OCI-LY3 (cell line): ENCODE results near the gene QRICH1.

Experiments
- H2AFZ ChIP-seq: fragments of 200-600, 300-600 bp; shearing (Covaris generic); 2 replicates; pipeline ENCODE4 v1.6.0; 2014; ENCODE audit warnings: antibody characterized with exemption, low read depth, low read length
- H3K27ac ChIP-seq: fragments of 200-600, 300-600 bp; sonication (generic); 2 replicates; pipeline ENCODE4 v1.5.1; 2014; ENCODE audit warnings: mild to moderate bottlenecking, low read length, moderate library complexity, mixed read lengths
- H3K27me3 ChIP-seq: fragments of 200-600, 300-600 bp; sonication (generic); 2 replicates; pipeline ENCODE4 v1.6.1; 2014; ENCODE audit warnings: low read depth, low read length, mixed read lengths
- H3K36me3 ChIP-seq: fragments of 200-600, 300-600 bp; sonication (generic); replicated peaks from 2 replicates; pipeline ENCODE3; 2014; ENCODE audit warnings: low read depth, low read length, mixed read lengths
- H3K4me1 ChIP-seq: fragments of 300-600, 200-600 bp; sonication (generic); 2 replicates; pipeline ENCODE4 v1.6.1; 2014; ENCODE audit warnings: low read length, mixed read lengths
- H3K4me2 ChIP-seq: fragments of 200-600, 300-600 bp; sonication (generic); 2 replicates; pipeline ENCODE4 v1.6.1; 2014; ENCODE audit warnings: low read length, mixed read lengths
- H3K4me3 ChIP-seq: fragments of 300-600, 200-600 bp; sonication (generic); 2 replicates; pipeline ENCODE4 v1.5.1; 2014; ENCODE audit warnings: antibody characterized with exemption, mild to moderate bottlenecking, low read length, moderate library complexity
- H3K79me2 ChIP-seq: fragments of 300-600, 200-600 bp; shearing (Covaris generic); 2 replicates; pipeline ENCODE4 v1.6.1; 2014; ENCODE audit warnings: mild to moderate bottlenecking, low read length, mixed read lengths
- H3K9ac ChIP-seq: fragments of 300-600, 200-600 bp; shearing (Covaris generic); 2 replicates; pipeline ENCODE4 v1.6.0; 2014; ENCODE audit warnings: mild to moderate bottlenecking, low read length, moderate library complexity
- H3K9me3 ChIP-seq: fragments of 200-600, 300-600 bp; shearing (Covaris generic); 2 replicates; pipeline ENCODE4 v1.6.1; 2014; ENCODE audit warnings: low read length, mixed read lengths; ENCODE audit not compliant: insufficient read depth
- H4K20me1 ChIP-seq: fragments of 200-600, 300-600 bp; sonication (generic); 2 replicates; pipeline ENCODE4 v1.6.1; 2016; ENCODE audit warnings: low read length, mixed read lengths; ENCODE audit not compliant: insufficient read depth
- EZH2phosphoT487 ChIP-seq: fragments of 200-600 bp; shearing (Covaris generic); IDR thresholded peaks from 2 replicates; pipeline ENCODE4 v1.6.1; 2018; ENCODE audit warnings: antibody characterized with exemption, mixed run types, low read depth
- TF ChIP-seq, protein P1 (sequence below): fragments of 200-600, 300-600 bp; sonication (generic); IDR thresholded peaks from 2 replicates; pipeline ENCODE4 v1.5.1; 2014; ENCODE audit warnings: antibody characterized with exemption, low read length, low read depth

Gene QRICH1

DNA sequence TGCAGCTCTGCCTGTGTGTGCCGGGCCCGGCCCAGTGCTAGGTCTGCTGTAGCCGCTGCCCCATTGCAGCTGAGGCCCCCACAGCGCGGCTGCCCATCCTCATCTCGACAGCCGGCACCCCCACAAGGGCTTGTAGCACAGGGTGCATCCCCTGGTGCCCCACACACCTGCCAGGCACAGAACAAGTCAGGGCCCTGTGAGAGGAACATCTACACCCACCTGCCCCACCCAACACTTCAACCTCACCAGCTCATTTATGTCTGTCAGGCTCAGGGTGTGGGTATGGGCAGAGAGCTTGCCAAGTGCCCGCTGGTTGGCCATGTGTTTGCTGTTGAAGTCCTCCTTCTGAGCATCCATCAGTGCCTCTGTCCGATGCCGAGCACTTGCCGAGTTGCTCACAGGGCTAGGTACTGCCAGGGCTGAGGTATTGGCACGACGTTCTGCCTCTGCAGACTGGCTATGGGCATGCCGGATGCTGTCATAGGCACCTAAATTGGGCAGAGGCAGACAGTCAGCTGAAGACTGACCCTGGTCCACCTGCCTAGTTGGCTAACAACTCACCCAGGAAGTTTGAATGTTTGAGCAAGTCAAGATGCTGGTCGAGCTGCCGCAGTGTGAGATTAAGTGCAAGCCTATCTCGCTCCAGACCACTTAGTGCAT lies 29.1 kb upstream of the QRICH1 start:
- H3K36me3 ChIP-seq, result peaks cover 5% of the 10 kb centered on the region

DNA sequence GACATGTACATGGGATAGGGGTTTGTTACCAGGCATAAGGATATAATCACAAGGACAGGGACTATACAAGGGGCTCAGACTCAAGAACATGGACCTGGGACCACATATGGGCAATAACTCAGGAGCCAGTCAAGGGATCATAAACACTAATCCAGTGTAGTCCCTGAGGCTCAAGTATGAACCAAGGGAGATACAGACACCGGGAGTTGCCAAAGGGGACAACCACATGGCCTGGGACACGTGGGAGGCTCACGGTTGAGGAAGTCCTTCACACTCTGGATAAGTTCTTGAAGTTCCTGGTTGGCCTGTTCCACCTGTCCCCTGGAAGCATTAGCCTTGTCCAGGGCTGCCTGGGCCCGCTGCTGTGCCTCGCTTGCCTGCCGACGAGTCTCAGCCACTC lies 28.6 kb upstream of the QRICH1 start:
- H4K20me1 ChIP-seq, result no peaks in the 10 kb centered on the region
- H3K9ac ChIP-seq, result no peak overlapping the region
- TF ChIP-seq EZH2phosphoT487, result no peak
- TF ChIP-seq, protein P1, sequence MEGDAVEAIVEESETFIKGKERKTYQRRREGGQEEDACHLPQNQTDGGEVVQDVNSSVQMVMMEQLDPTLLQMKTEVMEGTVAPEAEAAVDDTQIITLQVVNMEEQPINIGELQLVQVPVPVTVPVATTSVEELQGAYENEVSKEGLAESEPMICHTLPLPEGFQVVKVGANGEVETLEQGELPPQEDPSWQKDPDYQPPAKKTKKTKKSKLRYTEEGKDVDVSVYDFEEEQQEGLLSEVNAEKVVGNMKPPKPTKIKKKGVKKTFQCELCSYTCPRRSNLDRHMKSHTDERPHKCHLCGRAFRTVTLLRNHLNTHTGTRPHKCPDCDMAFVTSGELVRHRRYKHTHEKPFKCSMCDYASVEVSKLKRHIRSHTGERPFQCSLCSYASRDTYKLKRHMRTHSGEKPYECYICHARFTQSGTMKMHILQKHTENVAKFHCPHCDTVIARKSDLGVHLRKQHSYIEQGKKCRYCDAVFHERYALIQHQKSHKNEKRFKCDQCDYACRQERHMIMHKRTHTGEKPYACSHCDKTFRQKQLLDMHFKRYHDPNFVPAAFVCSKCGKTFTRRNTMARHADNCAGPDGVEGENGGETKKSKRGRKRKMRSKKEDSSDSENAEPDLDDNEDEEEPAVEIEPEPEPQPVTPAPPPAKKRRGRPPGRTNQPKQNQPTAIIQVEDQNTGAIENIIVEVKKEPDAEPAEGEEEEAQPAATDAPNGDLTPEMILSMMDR, result no peak
- no peaks in the 10 kb centered on the region for H3K9me3 ChIP-seq
- no peak overlapping the region for H3K4me3 ChIP-seq
- no peak overlapping the region for H2AFZ ChIP-seq
- peaks cover 11% of the 10 kb centered on the region for H3K36me3 ChIP-seq
- H3K27ac ChIP-seq, result no peak overlapping the region
- H3K79me2 ChIP-seq, result peaks cover 19% of the 10 kb centered on the region
- H3K4me1 ChIP-seq, result peaks cover 15% of the 10 kb centered on the region
- H3K4me2 ChIP-seq, result no peak overlapping the region
- no peaks in the 10 kb centered on the region for H3K27me3 ChIP-seq

More for the DNA sequence above, 29.1 kb upstream of the QRICH1 start:
- Histone ChIP-seq H3K27me3 (no peaks in the 10 kb centered on the region), H3K9ac (no peak overlapping the region), H2AFZ (no peak overlapping the region), H3K4me2 (no peak overlapping the region), H4K20me1 (no peaks in the 10 kb centered on the region), H3K4me3 (no peak overlapping the region), H3K27ac (no peak overlapping the region), H3K4me1 (peaks cover 15% of the 10 kb centered on the region), H3K79me2 (peaks cover 19% of the 10 kb centered on the region), H3K9me3 (no peaks in the 10 kb centered on the region)
- TF ChIP-seq, protein P1, result no peak
- no peak for TF ChIP-seq EZH2phosphoT487

DNA sequence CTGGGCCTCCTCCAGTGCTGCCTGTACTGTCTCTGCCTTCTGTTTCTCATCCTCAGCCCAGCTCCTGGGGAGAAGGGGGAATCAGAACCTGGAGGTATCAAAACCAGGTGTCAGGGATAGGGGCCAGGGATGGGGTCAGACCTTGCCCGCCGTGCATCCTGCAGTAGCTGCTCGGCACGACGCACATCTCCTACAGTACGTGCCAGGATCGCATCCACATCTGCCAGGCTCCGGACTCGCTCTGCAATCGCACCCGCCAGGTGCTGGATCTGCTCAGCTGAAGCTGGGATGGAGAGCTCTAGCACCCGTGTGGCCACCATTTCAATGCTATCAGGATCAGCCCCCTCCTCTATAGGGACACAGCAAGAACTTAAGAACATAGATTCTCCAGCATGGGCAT lies 28.2 kb upstream of the QRICH1 start:
- Histone ChIP-seq H3K36me3 (peaks cover 15% of the 10 kb centered on the region), H3K27me3 (no peaks in the 10 kb centered on the region), H3K4me3 (no peak overlapping the region), H3K27ac (no peak overlapping the region), H3K79me2 (peaks cover 19% of the 10 kb centered on the region), H3K4me1 (peaks cover 15% of the 10 kb centered on the region), H2AFZ (no peak overlapping the region), H3K9me3 (no peaks in the 10 kb centered on the region), H3K4me2 (no peak overlapping the region), H4K20me1 (no peaks in the 10 kb centered on the region), H3K9ac (no peak overlapping the region)
- no peak for TF ChIP-seq EZH2phosphoT487
- TF ChIP-seq, protein P1, result no peak

DNA sequence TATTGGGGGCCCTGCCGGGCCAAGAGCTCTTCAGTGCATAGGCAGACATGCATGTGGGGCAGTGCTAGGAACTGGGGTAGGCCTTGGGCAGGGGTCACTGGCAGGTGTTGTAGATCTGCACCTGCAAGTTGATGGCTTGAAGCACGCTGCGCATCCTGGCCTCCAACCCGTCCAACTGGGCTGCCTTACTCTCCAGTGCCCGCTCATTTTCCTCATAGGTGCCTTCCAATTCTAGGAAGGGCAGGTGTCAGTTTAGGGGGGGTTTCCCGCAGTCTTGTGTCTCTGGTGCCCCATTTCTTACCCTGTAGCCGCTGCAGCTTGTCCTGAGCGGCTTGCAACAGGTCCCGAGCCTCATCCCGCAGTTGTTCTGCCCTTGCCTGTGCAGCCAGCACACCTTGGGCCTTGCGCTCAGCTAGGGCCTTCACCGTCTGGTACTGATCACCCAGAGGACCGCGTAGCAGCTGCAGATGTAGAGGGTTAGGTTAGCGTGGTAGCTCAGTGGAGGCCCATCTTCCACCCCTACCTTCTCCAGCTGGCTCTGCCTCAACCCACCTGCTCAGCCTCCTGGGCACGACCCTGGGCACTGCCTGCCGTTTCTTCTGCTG lies 27.4 kb upstream of the QRICH1 start:
- peak overlapping the region; percentile 92 for H3K9ac ChIP-seq
- H3K27me3 ChIP-seq, result no peaks in the 10 kb centered on the region
- H2AFZ ChIP-seq, result peak overlapping the region; percentile 58; the same call in 1 of the 2 replicates
- peaks cover 23% of the 10 kb centered on the region for H3K36me3 ChIP-seq
- H3K79me2 ChIP-seq, result peaks cover 19% of the 10 kb centered on the region
- no peaks in the 10 kb centered on the region for H4K20me1 ChIP-seq
- H3K9me3 ChIP-seq, result no peaks in the 10 kb centered on the region
- peak overlapping the region; percentile 91 for H3K4me3 ChIP-seq
- H3K4me2 ChIP-seq, result peak overlapping the region; percentile 97
- no peak for TF ChIP-seq EZH2phosphoT487
- TF ChIP-seq, protein P1, result no peak
- peak overlapping the region; percentile 81 for H3K27ac ChIP-seq
- H3K4me1 ChIP-seq, result peaks cover 15% of the 10 kb centered on the region
